Loucy (cell line): ENCODE data around the gene NRP1.

Experiments used
- CTCF ChIP-seq: fragments of 200-600 bp; sonication (generic); conservative IDR thresholded peaks from 2 replicates; pipeline ENCODE4 v1.5.1; 2014; ENCODE audit warnings: mild to moderate bottlenecking, antibody characterized with exemption, low read length
- EZH2phosphoT487 ChIP-seq: fragments of 200-600 bp; IDR thresholded peaks from 2 replicates; pipeline ENCODE4 v1.6.1; 2018; ENCODE audit warnings: antibody characterized with exemption, mild to moderate bottlenecking, moderate library complexity, borderline replicate concordance

DNA sequence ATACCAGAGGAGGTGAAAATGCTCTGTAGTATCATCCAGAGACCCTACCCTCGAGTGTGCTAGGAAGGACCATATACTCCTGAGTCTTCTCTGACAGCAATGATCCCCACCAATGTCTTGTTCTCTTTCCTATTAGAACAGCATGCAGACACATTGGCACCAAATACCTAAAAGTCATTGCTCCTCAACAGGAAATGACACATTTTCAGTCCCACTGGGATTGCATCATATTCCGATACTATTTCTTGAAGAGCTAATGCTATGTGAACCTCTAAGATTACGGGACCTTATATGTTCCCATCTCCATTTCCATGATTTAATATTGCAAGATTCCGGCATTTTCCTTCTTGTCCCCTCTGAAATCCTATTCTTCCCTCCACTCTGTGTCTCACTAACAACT is 177.4 kb downstream of the NRP1 start:
- TF ChIP-seq CTCF, result no peak
- TF ChIP-seq EZH2phosphoT487, result no peak
